Measurements from ENCODE around the gene LDLRAD4.

DNA sequence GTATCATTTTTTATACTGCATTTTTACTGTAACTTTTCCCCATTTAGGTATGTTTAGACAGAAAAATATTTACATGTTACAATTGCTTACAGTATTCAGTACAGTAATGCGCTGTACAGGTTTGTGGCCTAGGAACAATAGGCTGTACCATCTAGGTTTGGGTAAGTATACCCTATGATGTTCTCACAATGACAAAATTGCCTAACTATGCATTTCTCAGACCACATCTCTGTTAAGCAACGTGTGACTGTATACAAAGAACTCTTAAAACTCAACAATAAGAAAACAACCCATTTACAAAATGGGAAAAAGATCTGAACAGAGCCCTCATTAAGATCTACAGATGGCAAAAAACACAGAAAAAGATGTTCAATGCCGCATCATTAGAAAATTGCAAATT, 478.4 kb downstream of the LDLRAD4 start:
- TF ChIP-seq EZH2 (IDR thresholded peaks at IDR 0.05; ENCODE audit: borderline replicate concordance, low read depth, low read length, poor library complexity, severe bottlenecking) = no peak
- TF ChIP-seq CTCF (conservative IDR thresholded peaks at IDR 0.05; ENCODE audit: low read depth, low read length) = no peak

All from A673 (cell line).